ENCODE data around the gene NOXO1.
"Not testable (repeated sequence)": the region's sequence is repeated elsewhere in the genome, so short reads cannot be mapped to it uniquely, and the experiment has no call there.

The NOXO1 gene

GRCh38 chr16:1978476-1979120 is 2.7 kb downstream of the NOXO1 start:
- DNase-seq: no peak

GRCh38 chr16:1977875-1978268 is 3.4 kb downstream of the NOXO1 start:
- no peak for DNase-seq

GRCh38 chr16:1976951-1977874 is 4.1 kb downstream of the NOXO1 start:
- no peak for DNase-seq

- DNase-seq: no peak
These were observed 5.1 kb downstream of the NOXO1 start for GRCh38 chr16:1976216-1976520.

GRCh38 chr16:1975432-1976215 is 5.6 kb downstream of the NOXO1 start:
- DNase-seq: no peak

GRCh38 chr16:1974157-1975070 is 6.9 kb downstream of the NOXO1 start:
- DNase-seq: no peak

GRCh38 chr16:1973461-1974156 is 7.7 kb downstream of the NOXO1 start:
- DNase-seq: no peak

- no peak for DNase-seq
These were observed 8.8 kb downstream of the NOXO1 start for GRCh38 chr16:1972490-1972877.

- DNase-seq: peak; percentile 67
These were observed 9.3 kb downstream of the NOXO1 start, which contains the start of gene TBL3 for GRCh38 chr16:1971796-1972489. Gene TBL3, plus strand, starts transcription at chr16:1972053. Its CDS starts 112 bp downstream, at chr16:1972165.

GRCh38 chr16:1968146-1968953 is 12.9 kb downstream of the NOXO1 start:
- no peak for DNase-seq

GRCh38 chr16:1966460-1966859 is 14.8 kb downstream of the NOXO1 start, which contains the start of gene RNF151:
Gene RNF151, plus strand, starts transcription at chr16:1966856. Its CDS starts 26 bp downstream, at chr16:1966882.
- no peak for DNase-seq

GRCh38 chr16:1965396-1966001 is 15.8 kb downstream of the NOXO1 start:
- no peak for DNase-seq

- peak; percentile 92 for DNase-seq
These were observed 16.5 kb downstream of the NOXO1 start, which contains the start of gene RPS2 for GRCh38 chr16:1964506-1965395. Gene RPS2, minus strand, starts transcription at chr16:1964826. Its CDS starts 201 bp downstream, at chr16:1964625.

- no peak for DNase-seq
These were observed 17.3 kb downstream of the NOXO1 start for GRCh38 chr16:1963806-1964505.

GRCh38 chr16:1962161-1963153 is 18.8 kb downstream of the NOXO1 start:
- DNase-seq: not testable (repeated sequence)

- DNase-seq: no peak
These were observed 19.6 kb downstream of the NOXO1 start for GRCh38 chr16:1961651-1962067.

All from NCI-H524 treated with DMSO at 0.1 percent for 48 hours (cell line).